Measurements from ENCODE around the gene DUSP3. TPM values are rescaled to one million over a fixed set of nuclear protein-coding genes. Genes with fewer than 3 reads are reported as not detected.

The DUSP3 gene
- total RNA-seq, 4 donors from 2014 or later = 33.7 to 58.4 (median 36.8) TPM

- Histone ChIP-seq H3K9me3 (no peaks in the 10 kb centered on the region), H3K4me1 (peaks cover 10 to 66% (median 27%) of the 10 kb centered on the region in 3 donors), H3K4me3 (no peak overlapping the region), H3K36me3 (peaks cover 13 to 87% (median 24%) of the 10 kb centered on the region in 3 donors), H3K27ac (peak overlapping the region; percentile 34 to 75 (median 64)), H3K27me3 (no peaks in the 10 kb centered on the region)
- TF ChIP-seq POLR2A (IDR thresholded peaks at IDR 0.05) (no peak), CTCF (IDR thresholded peaks at IDR 0.05) (no peak)
- intact Hi-C loops (cut with DNase I) = no loop called here
- DNase-seq = no peak
- WGBS, 2 donors = 67 to 68% methylated on average over 9 to 10 of the region's 10 CpGs
These were observed 5.7 kb downstream of the DUSP3 start for GRCh38 chr17:43772877-43773648.

GRCh38 chr17:43771463-43771862 lies 7.3 kb downstream of the DUSP3 start:
- peaks cover 13 to 93% (median 24%) of the 10 kb centered on the region in 3 donors for H3K36me3 ChIP-seq
- no peak overlapping the region for H3K27ac ChIP-seq
- no peak for TF ChIP-seq POLR2A (IDR thresholded peaks at IDR 0.05)
- no peak for TF ChIP-seq CTCF (IDR thresholded peaks at IDR 0.05)
- peaks cover 6 to 50% (median 13%) of the 10 kb centered on the region in 3 donors for H3K4me1 ChIP-seq
- no peaks in the 10 kb centered on the region for H3K9me3 ChIP-seq
- WGBS, 2 donors = 90% methylated on average over 9 of the region's 9 CpGs; no CpG with 5 or more reads in 1 of the 2 donors
- intact Hi-C loops (cut with DNase I) = no loop called here
- no peaks in the 10 kb centered on the region for H3K27me3 ChIP-seq
- no peak for DNase-seq
- H3K4me3 ChIP-seq = no peak overlapping the region

- H3K27ac ChIP-seq = no peak overlapping the region
- H3K9me3 ChIP-seq = no peaks in the 10 kb centered on the region
- H3K27me3 ChIP-seq = no peaks in the 10 kb centered on the region
- peaks cover 13 to 89% (median 24%) of the 10 kb centered on the region in 3 donors for H3K36me3 ChIP-seq
- H3K4me3 ChIP-seq = no peak overlapping the region
- 75 to 82% methylated on average over 1 to 2 of the region's 2 CpGs for WGBS, 2 donors
- no peak for TF ChIP-seq CTCF (IDR thresholded peaks at IDR 0.05)
- no peak for TF ChIP-seq POLR2A (IDR thresholded peaks at IDR 0.05)
- no peak for DNase-seq
- intact Hi-C loops (cut with DNase I) = no loop called here
- peaks cover 4 to 45% (median 10%) of the 10 kb centered on the region in 3 donors for H3K4me1 ChIP-seq
These were observed 7.8 kb downstream of the DUSP3 start for GRCh38 chr17:43770957-43771356.

- intact Hi-C loops (cut with DNase I) = no loop called here
- H3K27ac ChIP-seq = no peak overlapping the region
- no peak overlapping the region for H3K4me3 ChIP-seq
- no peak for DNase-seq
- H3K4me1 ChIP-seq = peaks cover 4 to 34% (median 10%) of the 10 kb centered on the region in 3 donors
- H3K36me3 ChIP-seq = peaks cover 13 to 84% (median 24%) of the 10 kb centered on the region in 3 donors
- WGBS, 2 donors = 88 to 93% methylated on average over 9 to 11 of the region's 11 CpGs
- TF ChIP-seq POLR2A (IDR thresholded peaks at IDR 0.05) = no peak
- TF ChIP-seq CTCF (IDR thresholded peaks at IDR 0.05) = no peak
- no peaks in the 10 kb centered on the region for H3K27me3 ChIP-seq
- no peaks in the 10 kb centered on the region for H3K9me3 ChIP-seq
These were observed 8.9 kb downstream of the DUSP3 start for GRCh38 chr17:43769859-43770258.

- TF ChIP-seq POLR2A (IDR thresholded peaks at IDR 0.05) (no peak), CTCF (IDR thresholded peaks at IDR 0.05) (no peak)
- Histone ChIP-seq H3K4me1 (peaks cover 4 to 30% (median 10%) of the 10 kb centered on the region in 3 donors), H3K27me3 (no peaks in the 10 kb centered on the region), H3K27ac (peak overlapping the region in 1 of 4 donors; percentile 51), H3K36me3 (peaks cover 13 to 80% (median 24%) of the 10 kb centered on the region in 3 donors), H3K9me3 (no peaks in the 10 kb centered on the region), H3K4me3 (no peak overlapping the region)
- no peak for DNase-seq
- WGBS, 2 donors = 93 to 100% methylated on average over 3 to 6 of the region's 16 CpGs
- intact Hi-C loops (cut with DNase I) = no loop called here
These were observed 9.4 kb downstream of the DUSP3 start for GRCh38 chr17:43769426-43769825.

All from esophagus squamous epithelium (tissue), 5 donors.